H1 (cell line): ENCODE measurements around the gene ANKMY2.

Experiments used
- CTCF ChIP-seq, 3 experiments: IDR thresholded peaks; 1 replicate in 2 of 3; 2 replicates in 1 of 3; pipeline versions ENCODE4 v1.5.1 to v1.6.1; 2011; ENCODE audit warnings: low read length in 3 of 3, mild to moderate bottlenecking in 3 of 3, inconsistent platforms in 2 of 3, low read depth in 1 of 3, moderate library complexity in 1 of 3; ENCODE audit not compliant: insufficient read depth in 1 of 3; ENCODE audit errors: control extremely low read depth in 1 of 3
- EP300 ChIP-seq, 2 experiments: IDR thresholded peaks; 1 replicate in 1 of 2; 2 replicates in 1 of 2; pipeline ENCODE4 v1.6.1; 2011 to 2012; ENCODE audit warnings: low read depth in 2 of 2, low read length in 2 of 2, mild to moderate bottlenecking in 2 of 2, borderline replicate concordance in 1 of 2, inconsistent platforms in 1 of 2, moderate library complexity in 1 of 2
- EZH2 ChIP-seq: fragments of 200-600 bp; sonication (generic); IDR thresholded peaks from 2 replicates; pipeline ENCODE4 v1.7.1; 2012; ENCODE audit warnings: low read depth, mild to moderate bottlenecking, moderate library complexity, low read length, inconsistent platforms; ENCODE audit not compliant: severe bottlenecking
- POLR2A ChIP-seq, 2 experiments: IDR thresholded peaks; 1 replicate in 1 of 2; 2 replicates in 1 of 2; pipeline ENCODE4 v1.6.1; 2011; ENCODE audit warnings: low read depth in 2 of 2, low read length in 2 of 2, mild to moderate bottlenecking in 2 of 2; ENCODE audit errors: control extremely low read depth in 1 of 2
- RFX5 ChIP-seq: IDR thresholded peaks from 2 replicates; pipeline ENCODE4 v1.6.1; 2011; ENCODE audit warnings: low read depth, low read length, improper control_type of control experiment, borderline replicate concordance
- SP1 ChIP-seq: IDR thresholded peaks from 2 replicates; pipeline ENCODE4 v1.6.1; 2011; ENCODE audit warnings: low read depth, low read length
- SRF ChIP-seq: IDR thresholded peaks from 2 replicates; pipeline ENCODE4 v1.6.1; 2011; ENCODE audit warnings: mild to moderate bottlenecking, low read depth, low read length, moderate library complexity
- TF ChIP-seq, protein P1 (sequence below): IDR thresholded peaks from 2 replicates; pipeline ENCODE4 v1.6.1; 2012; ENCODE audit warnings: low read length, inconsistent platforms

DNA sequence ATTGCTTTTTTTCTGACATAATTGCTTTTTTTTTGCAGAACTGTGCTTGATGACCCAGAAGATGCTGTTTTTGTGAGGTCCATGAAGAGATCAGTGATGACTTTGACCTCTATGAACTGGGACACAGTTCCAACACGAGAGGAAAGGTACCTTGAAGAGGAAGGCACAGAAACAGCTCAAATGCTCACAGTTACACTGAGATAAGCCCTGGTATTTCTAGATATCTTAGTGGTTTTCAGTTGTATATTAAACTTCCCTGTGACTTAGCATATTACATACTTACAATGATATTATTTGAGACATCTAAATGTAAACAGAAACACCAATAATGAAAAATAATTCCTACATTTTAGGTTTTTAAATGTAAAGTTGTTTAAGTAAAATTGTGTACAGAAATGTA, 64.3 kb downstream of the ANKMY2 start:
- TF ChIP-seq POLR2A (IDR thresholded peaks at IDR 0.05; ENCODE audit: control extremely low read depth in 1 of 2, low read depth in 2 of 2, low read length in 2 of 2) (no peak), SRF (no peak), EZH2 (no peak), EP300 (IDR thresholded peaks at IDR 0.05; ENCODE audit: borderline replicate concordance in 1 of 2, low read depth in 2 of 2, low read length in 2 of 2) (no peak), SP1 (no peak), CTCF (IDR thresholded peaks at IDR 0.05; ENCODE audit: control extremely low read depth in 1 of 3, insufficient read depth in 1 of 3, low read depth in 1 of 3, low read length in 3 of 3) (no peak), RFX5 (no peak)
- TF ChIP-seq, protein P1, sequence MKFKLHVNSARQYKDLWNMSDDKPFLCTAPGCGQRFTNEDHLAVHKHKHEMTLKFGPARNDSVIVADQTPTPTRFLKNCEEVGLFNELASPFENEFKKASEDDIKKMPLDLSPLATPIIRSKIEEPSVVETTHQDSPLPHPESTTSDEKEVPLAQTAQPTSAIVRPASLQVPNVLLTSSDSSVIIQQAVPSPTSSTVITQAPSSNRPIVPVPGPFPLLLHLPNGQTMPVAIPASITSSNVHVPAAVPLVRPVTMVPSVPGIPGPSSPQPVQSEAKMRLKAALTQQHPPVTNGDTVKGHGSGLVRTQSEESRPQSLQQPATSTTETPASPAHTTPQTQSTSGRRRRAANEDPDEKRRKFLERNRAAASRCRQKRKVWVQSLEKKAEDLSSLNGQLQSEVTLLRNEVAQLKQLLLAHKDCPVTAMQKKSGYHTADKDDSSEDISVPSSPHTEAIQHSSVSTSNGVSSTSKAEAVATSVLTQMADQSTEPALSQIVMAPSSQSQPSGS: no peak
